ENCODE measurements around the gene LDLRAD4.

LDLRAD4 gene

GRCh38 chr18:13440277-13441248 is 222.0 kb downstream of the LDLRAD4 start:
- no peak for DNase-seq

- no peak for DNase-seq
Observed at GRCh38 chr18:13441736-13442135, 223.2 kb downstream of the LDLRAD4 start.

GRCh38 chr18:13442451-13442850 is 223.9 kb downstream of the LDLRAD4 start:
- no peak for DNase-seq

GRCh38 chr18:13443552-13443951 is 225.0 kb downstream of the LDLRAD4 start:
- no peak for DNase-seq

- DNase-seq: no peak
Observed at GRCh38 chr18:13444430-13445240, 226.1 kb downstream of the LDLRAD4 start.

DNA sequence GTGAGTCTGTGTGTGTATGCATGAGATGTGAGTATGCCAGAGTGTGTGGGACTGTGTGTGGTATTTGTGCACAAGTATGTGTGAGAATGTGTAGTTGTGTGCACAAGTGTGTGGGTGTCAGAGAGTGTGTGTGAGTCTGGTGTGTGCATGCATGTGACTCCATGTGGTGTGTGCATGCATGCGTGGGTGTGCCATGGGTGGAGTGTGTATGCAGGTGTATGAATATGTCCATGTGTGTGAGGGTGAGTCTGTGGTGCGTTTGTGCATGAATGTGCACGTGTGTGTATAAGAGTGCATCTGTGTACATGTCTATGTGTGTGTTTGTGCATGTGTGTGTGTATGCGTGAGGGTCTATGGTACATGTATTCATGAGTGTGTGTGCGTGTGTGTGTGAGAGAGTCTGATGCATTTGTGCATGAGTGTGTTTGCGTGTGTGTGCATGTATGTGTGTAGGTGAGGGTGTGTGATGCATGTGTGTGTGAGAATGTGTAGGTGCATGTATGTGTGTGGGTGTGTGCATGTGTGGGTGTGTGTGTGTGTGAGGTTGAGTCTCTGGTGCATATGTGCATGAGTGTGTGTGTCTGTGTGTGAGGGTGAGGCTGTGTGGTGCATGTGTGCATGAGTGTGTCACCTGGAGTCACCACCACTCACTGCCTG is 226.8 kb downstream of the LDLRAD4 start:
- no peak for DNase-seq

DNA sequence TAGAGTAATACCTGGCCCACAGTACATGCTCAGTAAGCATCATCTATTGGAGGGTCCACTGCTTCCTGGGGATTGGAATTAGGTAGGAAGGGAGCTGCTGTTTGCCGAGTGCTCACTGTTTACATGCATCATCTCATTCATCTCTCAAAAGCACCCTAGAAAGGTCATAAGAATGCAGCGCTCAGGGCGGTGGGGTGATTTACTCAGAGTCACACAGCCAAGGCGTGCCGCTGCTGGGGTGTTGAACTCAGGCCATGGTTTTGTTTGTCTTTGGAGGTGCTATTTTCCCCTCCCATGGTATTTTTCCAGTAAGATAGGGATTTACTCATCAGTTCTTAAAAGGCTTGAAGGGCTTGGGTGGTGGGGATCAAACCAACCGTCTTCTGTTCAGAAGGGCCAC is 227.5 kb downstream of the LDLRAD4 start:
- DNase-seq: no peak

GRCh38 chr18:13446610-13447461 is 228.3 kb downstream of the LDLRAD4 start:
- no peak for DNase-seq

DNA sequence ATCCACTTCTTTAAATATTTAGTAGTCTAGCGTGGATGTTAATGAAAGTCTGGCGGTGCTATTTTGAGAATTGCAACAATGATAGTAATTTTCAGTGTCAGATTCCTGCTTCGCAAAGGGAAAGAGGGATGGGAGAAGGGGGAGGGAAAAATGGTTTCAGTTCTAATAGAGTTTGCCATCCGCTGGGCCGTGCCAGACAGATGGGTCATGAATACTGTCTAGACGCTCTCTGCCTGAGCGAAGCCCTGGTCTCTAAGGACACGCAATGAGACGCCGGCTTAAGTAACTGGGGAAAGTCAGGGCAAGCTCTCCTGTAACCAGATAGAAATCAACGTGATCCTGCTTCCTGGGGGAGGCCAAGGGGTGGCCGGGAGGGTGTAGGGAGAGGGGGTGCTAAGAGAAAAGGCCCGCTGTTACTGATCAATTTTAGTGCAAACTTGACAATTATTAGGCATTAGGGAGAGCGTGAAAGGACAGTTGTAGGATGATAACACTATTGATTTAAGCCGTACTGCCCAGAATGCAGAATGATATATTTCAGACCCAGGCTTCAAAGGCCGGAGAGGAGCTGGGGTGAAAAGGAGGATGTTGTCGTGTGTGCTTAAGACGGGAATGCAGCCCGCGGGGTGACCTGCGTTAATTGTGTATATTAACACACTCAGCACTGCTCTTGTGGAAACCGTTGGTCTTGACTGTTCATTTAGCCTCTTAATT is 229.2 kb downstream of the LDLRAD4 start:
- DNase-seq: no peak

GRCh38 chr18:13448335-13448795 is 229.8 kb downstream of the LDLRAD4 start:
- no peak for DNase-seq

GRCh38 chr18:13449651-13450050 is 231.1 kb downstream of the LDLRAD4 start:
- DNase-seq: no peak

GRCh38 chr18:13450289-13451212 is 232.0 kb downstream of the LDLRAD4 start:
- DNase-seq: peak in 1 of 2 donors; percentile 29

- no peak for DNase-seq
Observed at GRCh38 chr18:13451213-13451540, 232.6 kb downstream of the LDLRAD4 start.

DNA sequence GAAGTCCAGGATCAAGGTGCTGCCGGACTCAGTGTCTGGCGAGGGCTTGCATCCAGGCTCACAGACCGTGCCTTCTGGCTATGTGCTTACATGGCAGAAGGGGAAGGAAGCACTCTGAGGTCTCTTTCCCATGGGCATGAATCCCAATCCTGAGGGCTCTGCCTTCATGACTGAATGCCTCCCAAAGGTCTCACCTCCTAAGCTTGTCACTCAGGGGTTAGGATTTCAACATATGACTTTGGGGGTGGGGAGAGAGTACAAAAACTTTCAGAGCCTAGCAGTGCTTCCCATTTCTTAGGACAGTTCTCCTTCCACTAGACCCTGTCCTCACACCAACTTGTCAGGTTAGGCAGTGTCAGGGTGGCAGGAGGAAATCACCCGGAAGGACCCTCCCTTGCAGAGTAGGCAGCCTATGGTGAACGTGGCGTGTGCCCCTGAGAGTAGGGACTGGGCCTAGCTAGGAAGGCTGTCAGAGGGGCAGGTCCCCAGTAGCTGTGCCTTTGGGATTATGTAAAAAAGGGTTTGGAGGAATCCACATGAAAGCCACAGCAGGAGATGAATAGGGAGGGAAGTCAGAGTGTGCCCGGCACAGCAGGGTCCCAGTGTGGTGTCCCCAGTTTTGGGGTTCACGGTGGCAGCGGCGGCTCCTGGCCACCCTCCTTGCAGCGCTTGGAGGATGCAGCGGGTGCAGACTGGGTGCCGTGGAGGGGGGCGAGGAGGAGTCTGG is 233.3 kb downstream of the LDLRAD4 start:
- peak; percentile 47 to 62 for DNase-seq

GRCh38 chr18:13452388-13452811 is 233.8 kb downstream of the LDLRAD4 start:
- DNase-seq: peak in 1 of 2 donors; percentile 28

DNA sequence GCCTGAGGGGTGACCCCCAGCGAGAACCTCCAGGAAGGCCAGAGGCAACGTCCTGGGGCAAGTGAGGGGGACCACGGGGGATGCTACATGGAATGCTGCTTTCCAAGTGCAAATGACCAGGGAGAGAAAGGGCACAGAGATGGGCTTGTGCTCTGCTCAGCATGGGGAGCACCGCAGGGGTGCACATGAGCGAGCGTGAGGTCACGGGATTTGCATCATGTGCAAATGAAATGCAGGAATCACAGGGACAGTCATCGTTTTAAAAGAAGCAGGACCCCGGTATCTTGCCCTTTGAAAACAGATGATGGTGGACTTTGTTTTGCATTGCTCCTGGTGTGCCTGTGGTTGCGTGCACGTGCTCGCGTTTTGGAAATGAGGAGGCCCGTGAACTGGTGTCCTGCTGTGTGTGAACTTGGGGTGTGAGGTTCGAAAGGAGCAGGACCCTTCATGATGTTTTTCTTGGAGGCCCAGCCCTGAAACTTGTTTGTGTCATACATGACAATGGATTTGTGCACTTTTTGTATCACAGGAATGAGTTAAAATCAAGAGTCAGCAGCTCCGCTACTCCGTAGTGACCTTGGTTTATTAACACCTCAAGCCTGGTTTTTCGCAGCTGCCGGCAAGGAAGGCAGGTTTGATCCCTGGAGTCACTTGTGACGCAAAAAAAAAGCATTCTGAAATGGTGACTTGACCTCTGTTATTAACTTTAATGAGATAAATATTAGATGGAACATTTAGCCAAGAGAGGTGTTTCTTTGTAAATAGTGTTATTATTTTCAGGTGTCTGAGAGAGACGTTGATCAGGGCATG is 234.5 kb downstream of the LDLRAD4 start:
- no peak for DNase-seq

DNA sequence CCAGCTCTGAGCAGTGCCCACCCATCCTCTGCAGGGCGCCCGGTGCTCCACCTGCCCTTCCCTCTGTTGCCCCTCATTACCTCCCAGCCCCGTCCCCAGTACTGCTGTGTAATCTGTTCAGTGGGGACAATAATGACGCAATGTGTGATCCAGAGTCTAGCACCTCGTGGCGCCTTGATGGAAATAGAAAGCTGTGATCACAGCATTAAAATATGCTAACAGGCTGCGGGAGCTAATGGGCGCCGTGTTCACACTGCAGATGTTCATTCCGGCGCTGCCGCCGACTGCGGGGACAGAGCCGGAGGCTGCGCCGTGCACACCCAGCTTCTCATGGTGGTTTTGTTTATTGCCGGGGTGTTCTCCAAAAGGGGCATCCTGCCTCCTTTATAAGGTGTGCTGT is 235.2 kb downstream of the LDLRAD4 start:
- no peak for DNase-seq

- DNase-seq: no peak
Observed at GRCh38 chr18:13454363-13455150, 236.0 kb downstream of the LDLRAD4 start.
